RCC 7860 (cell line): Measurements from ENCODE around the gene C6orf141.
"Not testable (repeated sequence)": the region's sequence is repeated elsewhere in the genome, so short reads cannot be mapped to it uniquely, and the experiment has no call there.

Experiments used
- DNase-seq: peaks from one replicate; pipeline ENCODE4 v3.0.0-alpha.2; 2015; ENCODE audit warnings: low spot score
- FAIRE-seq: peaks from 2 replicates; lab custom pipeline; 2012; peaks lifted over from hg19 to GRCh38; lab: Jason Lieb, UNC

Gene C6orf141

GRCh38 chr6:49565855-49566254 is 15.4 kb downstream of the C6orf141 start:
- DNase-seq (no peak), FAIRE-seq (no peak)

- DNase-seq (no peak), FAIRE-seq (no peak)
Observed at GRCh38 chr6:49570474-49571079, 20.1 kb downstream of the C6orf141 start.

GRCh38 chr6:49576618-49577017 is 26.1 kb downstream of the C6orf141 start:
- FAIRE-seq = no peak
- no peak for DNase-seq

GRCh38 chr6:49579649-49580048 is 29.2 kb downstream of the C6orf141 start:
- DNase-seq = no peak
- no peak for FAIRE-seq

GRCh38 chr6:49582529-49582928 is 32.1 kb downstream of the C6orf141 start:
- FAIRE-seq = no peak

GRCh38 chr6:49587262-49587661 is 36.8 kb downstream of the C6orf141 start:
- FAIRE-seq, DNase-seq: not testable (repeated sequence)

More at GRCh38 chr6:49582529-49582928, 32.1 kb downstream of the C6orf141 start:
- no peak for DNase-seq
